ENCODE data around the gene RELN.

The RELN gene

GRCh38 chr7:103685646-103686045, 303.8 kb downstream of the RELN start:
- DNase-seq (ENCODE audit: low read depth in 2 of 2) = no peak

GRCh38 chr7:103683348-103683747, 306.1 kb downstream of the RELN start:
- no peak for DNase-seq (ENCODE audit: low read depth in 2 of 2)

GRCh38 chr7:103680161-103681144, 309.0 kb downstream of the RELN start:
- DNase-seq (ENCODE audit: low read depth in 2 of 2) = no peak

- no peak for DNase-seq (ENCODE audit: low read depth in 2 of 2)
Observed at GRCh38 chr7:103679151-103680132, 310.0 kb downstream of the RELN start.

GRCh38 chr7:103668279-103668941, 321.0 kb downstream of the RELN start:
- DNase-seq (ENCODE audit: low read depth in 2 of 2) = no peak

- DNase-seq (ENCODE audit: low read depth in 2 of 2) = no peak
Observed at GRCh38 chr7:103666326-103666725, 323.1 kb downstream of the RELN start.

- no peak for DNase-seq (ENCODE audit: low read depth in 2 of 2)
Observed at GRCh38 chr7:103664577-103664976, 324.9 kb downstream of the RELN start.

GRCh38 chr7:103660455-103661371, 328.7 kb downstream of the RELN start:
- no peak for DNase-seq (ENCODE audit: low read depth in 2 of 2)

GRCh38 chr7:103658055-103659005, 331.1 kb downstream of the RELN start:
- no peak for DNase-seq (ENCODE audit: low read depth in 2 of 2)

- DNase-seq (ENCODE audit: low read depth in 2 of 2) = no peak
Observed at GRCh38 chr7:103657474-103657894, 332.0 kb downstream of the RELN start.

- no peak for DNase-seq (ENCODE audit: low read depth in 2 of 2)
Observed at GRCh38 chr7:103656221-103656620, 333.2 kb downstream of the RELN start.

- no peak for DNase-seq (ENCODE audit: low read depth in 2 of 2)
Observed at GRCh38 chr7:103651593-103652377, 337.7 kb downstream of the RELN start.

GRCh38 chr7:103649052-103649451, 340.4 kb downstream of the RELN start:
- no peak for DNase-seq (ENCODE audit: low read depth in 2 of 2)

GRCh38 chr7:103648135-103648534, 341.3 kb downstream of the RELN start:
- DNase-seq (ENCODE audit: low read depth in 2 of 2) = no peak

- DNase-seq (ENCODE audit: low read depth in 2 of 2) = no peak
Observed at GRCh38 chr7:103644319-103644718, 345.1 kb downstream of the RELN start.

GRCh38 chr7:103640031-103640779, 349.3 kb downstream of the RELN start:
- DNase-seq (ENCODE audit: low read depth in 2 of 2) = no peak

- no peak for DNase-seq (ENCODE audit: low read depth in 2 of 2)
Observed at GRCh38 chr7:103637726-103638125, 351.7 kb downstream of the RELN start.

- DNase-seq (ENCODE audit: low read depth in 2 of 2) = no peak
Observed at GRCh38 chr7:103637094-103637493, 352.4 kb downstream of the RELN start.
